AML-193 (cell line): ENCODE data around the gene F2RL2.

ENCODE experiments used
- DNase-seq, 2 experiments: peaks; one replicate each; lab custom pipeline; 2025; lab: John Stamatoyannopoulos, UW

The F2RL2 gene

GRCh38 chr5:76583163-76584047 is 39.8 kb downstream of the F2RL2 start:
- DNase-seq = peak; percentile 3 to 5

GRCh38 chr5:76582230-76583162 is 40.7 kb downstream of the F2RL2 start:
- no peak for DNase-seq

GRCh38 chr5:76580981-76581380 is 42.2 kb downstream of the F2RL2 start:
- no peak for DNase-seq

GRCh38 chr5:76579166-76579937 is 43.9 kb downstream of the F2RL2 start:
- DNase-seq = no peak

GRCh38 chr5:76576996-76577395 is 46.2 kb downstream of the F2RL2 start:
- DNase-seq = no peak

GRCh38 chr5:76576450-76576849 is 46.8 kb downstream of the F2RL2 start:
- no peak for DNase-seq

- peak in 1 of 2 experiments; percentile 30 for DNase-seq
Measured at GRCh38 chr5:76571559-76571958, 51.6 kb downstream of the F2RL2 start.

GRCh38 chr5:76570153-76570552 is 53.0 kb downstream of the F2RL2 start:
- no peak for DNase-seq
